ENCODE measurements around the gene OMP.

DNA sequence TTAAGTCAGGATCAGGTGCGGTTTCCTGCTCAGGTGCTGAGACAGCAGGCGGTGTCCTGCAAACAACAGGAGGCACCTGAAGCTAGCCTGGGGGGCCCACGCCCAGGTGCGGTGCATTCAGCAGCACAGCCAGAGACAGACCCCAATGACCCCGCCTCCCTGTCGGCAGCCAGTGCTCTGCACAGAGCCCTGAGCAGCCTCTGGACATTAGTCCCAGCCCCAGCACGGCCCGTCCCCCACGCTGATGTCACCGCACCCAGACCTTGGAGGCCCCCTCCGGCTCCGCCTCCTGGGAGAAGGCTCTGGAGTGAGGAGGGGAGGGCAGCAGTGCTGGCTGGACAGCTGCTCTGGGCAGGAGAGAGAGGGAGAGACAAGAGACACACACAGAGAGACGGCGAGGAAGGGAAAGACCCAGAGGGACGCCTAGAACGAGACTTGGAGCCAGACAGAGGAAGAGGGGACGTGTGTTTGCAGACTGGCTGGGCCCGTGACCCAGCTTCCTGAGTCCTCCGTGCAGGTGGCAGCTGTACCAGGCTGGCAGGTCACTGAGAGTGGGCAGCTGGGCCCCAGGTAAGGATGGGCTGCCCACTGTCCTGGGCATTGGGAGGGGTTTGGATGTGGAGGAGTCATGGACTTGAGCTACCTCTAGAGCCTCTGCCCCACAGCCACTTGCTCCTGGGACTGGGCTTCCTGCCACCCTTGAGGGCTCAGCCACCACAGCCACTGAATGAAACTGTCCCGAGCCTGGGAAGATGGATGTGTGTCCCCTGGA lies 25.5 kb downstream of the OMP start, which contains the start of gene MYO7A:
- TF ChIP-seq, protein P1, sequence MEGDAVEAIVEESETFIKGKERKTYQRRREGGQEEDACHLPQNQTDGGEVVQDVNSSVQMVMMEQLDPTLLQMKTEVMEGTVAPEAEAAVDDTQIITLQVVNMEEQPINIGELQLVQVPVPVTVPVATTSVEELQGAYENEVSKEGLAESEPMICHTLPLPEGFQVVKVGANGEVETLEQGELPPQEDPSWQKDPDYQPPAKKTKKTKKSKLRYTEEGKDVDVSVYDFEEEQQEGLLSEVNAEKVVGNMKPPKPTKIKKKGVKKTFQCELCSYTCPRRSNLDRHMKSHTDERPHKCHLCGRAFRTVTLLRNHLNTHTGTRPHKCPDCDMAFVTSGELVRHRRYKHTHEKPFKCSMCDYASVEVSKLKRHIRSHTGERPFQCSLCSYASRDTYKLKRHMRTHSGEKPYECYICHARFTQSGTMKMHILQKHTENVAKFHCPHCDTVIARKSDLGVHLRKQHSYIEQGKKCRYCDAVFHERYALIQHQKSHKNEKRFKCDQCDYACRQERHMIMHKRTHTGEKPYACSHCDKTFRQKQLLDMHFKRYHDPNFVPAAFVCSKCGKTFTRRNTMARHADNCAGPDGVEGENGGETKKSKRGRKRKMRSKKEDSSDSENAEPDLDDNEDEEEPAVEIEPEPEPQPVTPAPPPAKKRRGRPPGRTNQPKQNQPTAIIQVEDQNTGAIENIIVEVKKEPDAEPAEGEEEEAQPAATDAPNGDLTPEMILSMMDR (IDR thresholded peaks at IDR 0.05), result no peak
- TF ChIP-seq POLR2A (IDR thresholded peaks at IDR 0.05) (no peak), EP300 (IDR thresholded peaks at IDR 0.05) (no peak)
